Body of pancreas (tissue), 4 donors: Measurements from ENCODE around the gene RBM20. TPM values are rescaled to one million over a fixed set of nuclear protein-coding genes. Genes with fewer than 3 reads are reported as not detected.

Source experiments
- ATAC-seq: fragments of 150-250 bp; one replicate; pipeline ENCODE4 v1.9.1; 2016
- DNase-seq, 4 donors: peaks; one replicate each; pipeline ENCODE4 v3.0.0-alpha.2; 2019
- H3K27ac ChIP-seq, 4 donors: fragments of 200-600 bp; sonication (generic); 1 replicate in 3 of 4; 2 replicates in 1 of 4; pipeline versions ENCODE4 v1.5.1 to v1.6.1; 2016 to 2019; ENCODE audit warnings: mild to moderate bottlenecking in 1 of 4, mixed read lengths in 1 of 4, moderate library complexity in 1 of 4
- H3K27me3 ChIP-seq, 2 donors: fragments of 200-600 bp; sonication (generic); one replicate each; pipeline ENCODE4 v1.6.0; 2016; ENCODE audit warnings: mild to moderate bottlenecking in 1 of 2
- H3K36me3 ChIP-seq, 2 donors: fragments of 200-600 bp; sonication (generic); replicated peaks in 1 of 2; 2 replicates each; pipeline ENCODE4 v1.5.1; 2016; ENCODE audit warnings: low read depth in 2 of 2; ENCODE audit not compliant: insufficient read depth in 1 of 2
- H3K4me1 ChIP-seq: fragments of 200-600 bp; sonication (generic); one replicate; pipeline ENCODE4 v1.6.0; 2016
- H3K4me3 ChIP-seq, 2 donors: fragments of 200-600 bp; sonication (generic); 1 replicate in 1 of 2; 2 replicates in 1 of 2; pipeline ENCODE4 v1.5.1; 2016 to 2019
- H3K9me3 ChIP-seq, 3 donors: fragments of 200-600 bp; sonication (generic); 1 replicate in 2 of 3; 2 replicates in 1 of 3; pipeline ENCODE4 v1.5.1; 2016
- CTCF ChIP-seq, 7 experiments: fragments of 450-650 bp in 4 of 7; fragments of 200-600 bp in 3 of 7; sonication (generic) in 3 of 7; IDR thresholded peaks; one replicate each; pipeline ENCODE4 v1.5.1; 2016 to 2019; ENCODE audit warnings: antibody characterized with exemption in 7 of 7
- POLR2A ChIP-seq, 3 donors: fragments of 450-650 bp; IDR thresholded peaks; one replicate each; pipeline ENCODE4 v1.6.1; 2016; ENCODE audit warnings: antibody characterized with exemption in 3 of 3, mild to moderate bottlenecking in 2 of 3
- whole genome bisulfite sequencing, 2 donors: methylation state at CpG; one replicate each; pipeline ENCODE4 v1.1.5; 2017; 5-methylcytosine and 5-hydroxymethylcytosine counted together
- intact Hi-C: fragments of 100-400 bp; cut with DNase I; formaldehyde crosslinking; loops from one replicate; pipeline ENCODE4 v1.15.1; 2023
- total RNA-seq, 2 donors: library from RNA; depleted of rRNA; stranded (reverse); fragments of >200 nt; gene quantifications; one replicate each; pipeline ENCODE4 v1.1.0, GENCODE V29; 2016

The RBM20 gene
- total RNA-seq, 2 donors from 2014 or later: 14.5 to 39.4 TPM

GRCh38 chr10:110616493-110617033, 27.6 kb upstream of the RBM20 start:
- H3K36me3 ChIP-seq: no peaks in the 10 kb centered on the region
- WGBS, 2 donors: 96 to 98% methylated on average over 5 of the region's 5 CpGs
- no peaks in the 10 kb centered on the region for H3K27me3 ChIP-seq
- no peaks in the 10 kb centered on the region for H3K4me1 ChIP-seq
- no peak overlapping the region for H3K4me3 ChIP-seq
- no peak for TF ChIP-seq CTCF (IDR thresholded peaks at IDR 0.05)
- ATAC-seq: no peak
- no peak for DNase-seq
- no peak overlapping the region for H3K27ac ChIP-seq
- intact Hi-C loops: no loop called here
- no peaks in the 10 kb centered on the region for H3K9me3 ChIP-seq

- TF ChIP-seq POLR2A (IDR thresholded peaks at IDR 0.05) (no peak), CTCF (IDR thresholded peaks at IDR 0.05) (no peak)
- Histone ChIP-seq H3K36me3 (no peaks in the 10 kb centered on the region), H3K4me1 (no peaks in the 10 kb centered on the region), H3K27me3 (no peaks in the 10 kb centered on the region), H3K9me3 (no peaks in the 10 kb centered on the region), H3K27ac (no peak overlapping the region), H3K4me3 (no peak overlapping the region)
- intact Hi-C loops: no loop called here
- 90 to 94% methylated on average over 6 to 7 of the region's 7 CpGs for WGBS, 2 donors
- ATAC-seq (no peak), DNase-seq (no peak)
Observed at GRCh38 chr10:110617425-110618229, 26.5 kb upstream of the RBM20 start.

- 60 to 67% methylated on average over 5 of the region's 5 CpGs for WGBS, 2 donors
- Histone ChIP-seq H3K27ac (no peak overlapping the region), H3K27me3 (no peaks in the 10 kb centered on the region), H3K4me3 (no peak overlapping the region), H3K36me3 (no peaks in the 10 kb centered on the region), H3K4me1 (no peaks in the 10 kb centered on the region), H3K9me3 (no peaks in the 10 kb centered on the region)
- DNase-seq (no peak), ATAC-seq (no peak)
- TF ChIP-seq CTCF (IDR thresholded peaks at IDR 0.05): no peak
- no peak for TF ChIP-seq POLR2A (IDR thresholded peaks at IDR 0.05)
- intact Hi-C loops: no loop called here
Observed at GRCh38 chr10:110618230-110618610, 25.9 kb upstream of the RBM20 start.

GRCh38 chr10:110619514-110620397, 24.4 kb upstream of the RBM20 start:
- Histone ChIP-seq H3K9me3 (no peaks in the 10 kb centered on the region), H3K4me1 (no peaks in the 10 kb centered on the region), H3K27me3 (no peaks in the 10 kb centered on the region), H3K36me3 (no peaks in the 10 kb centered on the region), H3K27ac (no peak overlapping the region), H3K4me3 (no peak overlapping the region)
- TF ChIP-seq POLR2A (IDR thresholded peaks at IDR 0.05): no peak
- TF ChIP-seq CTCF (IDR thresholded peaks at IDR 0.05): no peak
- WGBS, 2 donors: 62 to 72% methylated on average over 3 of the region's 3 CpGs
- intact Hi-C loops: no loop called here
- DNase-seq (no peak), ATAC-seq (no peak)
